Activated T-cell treated with anti-CD3 and anti-CD28 coated beads for 48 hours (primary cell): ENCODE data around the gene SEMA4D.
"Not testable (repeated sequence)": the region's sequence is repeated elsewhere in the genome, so short reads cannot be mapped to it uniquely, and the experiment has no call there.

Experiments
- DNase-seq: peaks from one replicate; pipeline ENCODE4 v3.0.0-alpha.2; 2020; ENCODE audit warnings: low read depth

The SEMA4D gene

GRCh38 chr9:89482056-89482851, 15.7 kb downstream of the SEMA4D start:
- DNase-seq: no peak

GRCh38 chr9:89481538-89481915, 16.4 kb downstream of the SEMA4D start:
- DNase-seq: no peak

- DNase-seq: no peak
Measured at GRCh38 chr9:89480825-89481537, 16.9 kb downstream of the SEMA4D start.

DNA sequence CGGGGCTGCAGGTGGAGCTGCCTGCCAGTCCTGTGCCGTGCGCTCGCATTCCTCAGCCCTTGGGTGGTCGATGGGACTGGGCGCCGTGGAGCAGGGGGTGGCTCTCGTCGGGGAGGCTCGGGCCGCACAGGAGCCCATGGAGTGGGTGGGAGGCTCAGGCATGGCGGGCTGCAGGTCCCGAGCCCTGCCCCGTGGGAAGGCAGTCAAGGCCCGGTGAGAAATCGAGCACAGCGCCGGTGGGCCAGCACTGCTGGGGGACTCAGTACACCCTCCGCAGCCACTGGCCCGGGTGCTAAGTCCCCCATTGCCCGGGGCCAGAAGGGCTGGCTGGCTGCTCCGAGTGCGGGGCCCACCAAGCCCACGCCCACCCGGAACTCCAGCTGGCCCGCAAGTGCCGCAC, 17.5 kb downstream of the SEMA4D start:
- not testable (repeated sequence) for DNase-seq

- not testable (repeated sequence) for DNase-seq
Measured at GRCh38 chr9:89479669-89480011, 18.3 kb downstream of the SEMA4D start.

DNA sequence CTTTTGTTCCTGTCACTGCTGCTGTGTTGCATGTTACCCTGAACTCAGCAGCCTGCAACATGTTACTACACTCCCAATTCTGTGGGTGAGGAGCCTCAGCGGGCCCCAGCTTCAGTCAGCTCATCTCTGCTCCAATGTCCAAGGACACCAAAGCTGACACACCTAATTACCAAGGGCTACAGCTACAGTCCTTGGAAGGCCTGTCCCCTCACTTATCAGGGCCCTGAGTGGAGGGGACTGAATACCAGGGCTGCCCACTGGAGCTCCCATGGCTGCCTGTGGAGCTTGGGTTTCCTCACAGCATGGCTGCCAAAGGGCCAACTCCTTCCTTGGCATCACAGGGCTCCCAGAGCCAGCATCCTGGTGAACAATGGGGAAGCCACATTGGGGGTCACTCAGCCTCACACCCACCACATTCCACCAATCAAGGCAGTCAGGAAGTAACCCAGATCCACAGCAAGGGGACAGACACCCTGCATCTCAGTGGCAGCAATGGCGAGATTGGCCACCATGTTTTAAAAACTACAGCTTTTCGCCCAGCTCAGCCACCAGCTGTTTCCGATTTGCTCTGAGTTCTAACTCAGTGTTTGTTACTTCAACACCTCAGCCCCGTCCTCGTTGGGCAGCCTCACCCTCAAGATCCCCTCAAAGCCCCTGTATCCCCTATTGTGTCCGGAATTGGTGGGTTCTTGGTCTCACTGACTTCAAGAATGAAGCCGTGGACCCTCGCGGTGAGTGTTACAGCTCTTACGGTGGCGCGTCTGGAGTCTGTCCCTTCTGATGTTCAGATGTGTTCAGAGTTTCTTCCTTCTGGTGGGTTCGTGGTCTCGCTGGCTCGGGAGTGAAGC, 18.9 kb downstream of the SEMA4D start:
- DNase-seq: no peak

DNA sequence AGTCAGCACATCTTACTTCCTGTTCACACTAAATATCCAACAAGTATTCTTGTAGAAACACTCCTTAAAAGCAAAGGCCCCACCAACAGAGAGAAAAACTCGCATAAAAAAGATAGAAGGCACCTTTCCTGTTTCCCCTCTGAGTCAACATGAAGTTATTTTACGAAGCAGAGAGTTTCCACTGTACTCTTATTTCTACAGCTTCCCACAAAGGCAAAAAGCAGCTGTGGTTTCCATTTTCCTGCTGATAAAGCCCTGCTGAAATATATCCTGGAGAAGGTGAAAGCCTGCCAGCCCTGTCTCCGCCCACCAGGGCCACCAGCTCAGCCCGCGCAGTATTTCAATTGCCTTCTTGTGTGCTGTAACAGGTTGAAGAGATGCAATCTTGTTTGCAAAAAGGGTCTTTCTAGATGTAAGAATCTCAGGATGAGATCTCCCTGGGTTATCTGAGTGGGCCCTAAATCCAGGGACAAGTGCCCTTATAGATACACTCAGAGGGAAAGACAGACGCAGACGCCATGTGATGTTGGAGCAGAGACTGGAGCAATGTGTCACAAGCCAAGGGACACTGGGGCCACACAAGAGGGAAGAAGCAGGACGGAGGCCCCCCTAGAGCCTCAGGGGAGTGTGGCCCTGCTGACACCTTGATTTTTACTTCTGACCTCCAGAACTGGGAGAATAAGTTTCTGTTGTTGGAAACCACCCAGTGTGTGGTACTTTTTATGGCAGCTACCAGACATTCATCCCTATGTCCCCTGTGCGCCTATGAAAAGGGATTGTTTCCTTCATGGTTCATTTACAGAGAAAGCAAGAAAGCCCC, 19.9 kb downstream of the SEMA4D start:
- DNase-seq: no peak

DNA sequence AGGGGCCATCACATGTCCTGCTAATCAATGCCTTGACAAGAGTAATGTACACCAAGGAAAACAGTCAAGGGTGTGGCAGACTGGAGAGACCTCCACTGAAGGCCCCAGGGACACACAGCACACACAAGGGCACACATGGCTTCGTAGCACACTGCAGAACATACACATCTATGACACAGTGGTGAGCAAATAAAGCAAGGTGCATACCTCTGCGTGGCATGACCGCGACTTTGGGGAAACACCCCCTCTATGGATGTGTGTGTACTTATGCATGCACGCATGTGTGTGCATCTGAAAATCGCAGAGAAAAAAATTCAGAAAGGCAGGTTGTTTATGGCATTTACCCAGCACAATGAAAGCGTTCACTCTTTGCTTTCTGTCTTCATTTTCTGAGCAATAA, 20.5 kb downstream of the SEMA4D start:
- DNase-seq: no peak

DNA sequence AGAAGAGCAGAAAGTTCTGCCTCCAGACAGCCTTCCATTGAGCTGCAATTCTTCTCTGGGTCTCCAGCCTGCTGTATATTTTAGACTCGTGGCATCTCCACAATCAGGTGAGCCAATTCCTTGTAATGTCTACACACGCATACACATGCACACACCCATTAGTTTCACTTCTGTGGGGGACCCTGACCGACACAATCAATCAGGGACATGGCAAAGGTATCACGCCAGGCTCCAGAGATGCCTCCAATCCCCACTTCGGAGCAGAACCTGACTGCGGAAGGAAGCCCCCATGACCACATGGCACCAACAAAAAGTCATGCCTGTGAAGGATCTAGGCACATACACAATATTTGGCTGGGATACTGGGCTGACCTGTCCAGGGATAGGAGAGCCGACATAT, 21.4 kb downstream of the SEMA4D start:
- no peak for DNase-seq

- no peak for DNase-seq
Measured at GRCh38 chr9:89475891-89476440, 21.9 kb downstream of the SEMA4D start.

DNA sequence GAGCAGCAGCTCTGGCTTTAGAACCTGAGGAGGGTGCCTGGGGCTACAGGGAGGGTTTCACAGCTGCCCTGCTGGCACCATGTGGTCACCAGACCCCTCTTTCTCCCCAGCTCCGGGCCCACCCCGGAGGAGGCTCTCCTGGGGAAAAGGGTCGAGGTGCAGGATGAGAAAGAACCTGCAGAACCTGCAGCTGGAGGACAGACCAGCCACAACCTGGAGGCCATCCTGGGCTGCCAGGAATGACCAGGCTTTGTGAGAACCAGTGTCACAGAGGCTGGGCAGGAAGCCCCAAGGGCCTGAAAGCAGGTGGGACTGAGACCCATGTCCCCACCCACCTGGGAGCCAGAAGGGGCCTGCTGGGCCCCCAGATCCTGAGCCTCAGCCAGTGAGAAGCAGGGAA, 23.0 kb downstream of the SEMA4D start:
- no peak for DNase-seq

DNA sequence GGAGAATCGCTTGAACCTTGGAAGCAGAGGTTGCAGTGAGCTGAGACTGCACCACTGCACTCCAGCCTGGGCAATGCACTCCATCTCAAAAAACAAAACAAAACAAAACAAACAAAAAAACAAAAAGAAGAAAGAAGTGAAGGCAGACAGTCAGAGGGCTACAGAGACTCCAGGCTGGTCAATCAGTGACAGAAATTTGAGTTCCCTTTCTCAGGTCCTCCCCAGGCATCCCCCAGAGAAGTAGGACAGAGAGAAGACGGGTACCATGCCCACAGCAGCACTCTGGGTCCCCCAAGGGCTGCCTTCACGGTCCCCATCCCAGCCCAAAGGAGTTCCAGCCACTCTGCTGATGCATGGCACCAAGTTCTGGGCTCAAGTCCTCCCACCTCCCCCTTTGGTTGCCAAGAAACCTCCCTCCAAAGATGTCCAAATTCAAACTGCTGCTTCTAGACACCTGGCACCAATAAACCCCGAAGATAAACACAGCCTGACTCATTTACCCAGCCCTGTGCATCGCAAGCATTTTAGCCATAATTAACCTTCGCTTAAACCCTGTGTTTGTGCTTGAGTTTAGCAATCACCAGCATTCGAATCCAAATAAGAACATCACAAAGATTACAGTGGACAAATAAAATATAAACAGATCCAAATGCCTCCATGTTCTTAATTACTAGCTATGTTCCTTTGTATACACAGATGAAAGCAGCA, 24.0 kb downstream of the SEMA4D start:
- no peak for DNase-seq

DNA sequence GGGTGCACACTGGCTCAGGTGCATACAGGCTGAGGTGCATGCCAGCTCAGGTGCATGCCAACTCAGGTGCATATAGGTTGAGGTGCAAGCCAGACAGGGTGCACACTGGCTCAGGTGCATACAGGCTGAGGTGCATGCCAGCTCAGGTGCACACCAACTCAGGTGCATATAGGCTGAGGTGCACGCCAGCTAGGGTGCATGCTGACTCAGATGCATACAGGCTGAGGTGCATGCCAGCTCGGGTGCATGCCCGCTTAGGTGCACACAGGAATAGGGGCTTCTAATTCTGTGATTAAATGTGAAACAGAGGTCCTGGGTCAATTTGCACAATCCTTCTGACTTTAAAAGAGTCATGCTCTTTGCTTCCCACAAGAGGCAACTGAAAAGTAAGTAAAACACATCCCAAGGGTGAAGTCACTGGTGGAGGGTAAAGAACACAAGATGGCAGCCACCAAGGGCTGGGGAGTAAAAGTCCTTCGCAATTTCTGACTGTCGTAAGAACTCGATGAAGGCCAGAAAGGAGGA, 26.1 kb downstream of the SEMA4D start:
- not testable (repeated sequence) for DNase-seq

DNA sequence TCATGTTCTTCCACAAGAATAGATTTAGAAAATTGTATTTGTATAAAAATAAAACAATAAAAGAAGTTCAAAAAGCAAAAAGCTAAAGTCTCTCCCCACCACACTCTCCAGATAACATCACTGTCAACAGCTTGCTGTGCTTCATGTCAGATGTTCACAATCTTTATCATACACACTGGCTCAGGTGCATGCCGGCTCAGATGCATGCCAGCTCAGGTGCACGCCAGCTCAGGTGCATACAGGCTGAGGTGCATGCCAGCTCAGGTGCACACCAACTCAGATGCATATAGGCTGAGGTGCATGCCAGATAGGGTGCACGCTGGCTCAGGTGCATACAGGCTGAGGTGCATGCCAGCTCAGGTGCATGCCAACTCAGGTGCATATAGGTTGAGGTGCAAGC, 26.5 kb downstream of the SEMA4D start:
- DNase-seq: no peak

GRCh38 chr9:89470224-89470839, 27.6 kb downstream of the SEMA4D start:
- DNase-seq: no peak

- no peak for DNase-seq
Measured at GRCh38 chr9:89469003-89469402, 28.9 kb downstream of the SEMA4D start.

- DNase-seq: no peak
Measured at GRCh38 chr9:89468281-89468960, 29.5 kb downstream of the SEMA4D start.

DNA sequence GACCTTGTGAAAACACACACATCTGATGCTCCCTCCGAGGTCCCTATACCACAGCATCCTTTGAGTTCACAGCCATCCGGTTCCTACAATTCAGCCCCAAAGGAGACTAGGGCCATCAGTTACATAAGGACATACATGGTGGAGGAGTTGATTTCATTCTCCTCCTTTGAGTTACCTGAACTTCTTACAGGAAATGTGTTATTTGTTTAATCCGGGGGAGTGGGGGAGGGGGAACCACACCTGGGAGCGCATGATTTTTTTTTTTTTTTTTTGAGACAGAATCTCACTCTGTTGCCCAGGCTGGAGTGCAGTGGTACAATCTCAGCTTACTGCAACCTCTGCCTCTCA, 30.7 kb downstream of the SEMA4D start:
- no peak for DNase-seq

DNA sequence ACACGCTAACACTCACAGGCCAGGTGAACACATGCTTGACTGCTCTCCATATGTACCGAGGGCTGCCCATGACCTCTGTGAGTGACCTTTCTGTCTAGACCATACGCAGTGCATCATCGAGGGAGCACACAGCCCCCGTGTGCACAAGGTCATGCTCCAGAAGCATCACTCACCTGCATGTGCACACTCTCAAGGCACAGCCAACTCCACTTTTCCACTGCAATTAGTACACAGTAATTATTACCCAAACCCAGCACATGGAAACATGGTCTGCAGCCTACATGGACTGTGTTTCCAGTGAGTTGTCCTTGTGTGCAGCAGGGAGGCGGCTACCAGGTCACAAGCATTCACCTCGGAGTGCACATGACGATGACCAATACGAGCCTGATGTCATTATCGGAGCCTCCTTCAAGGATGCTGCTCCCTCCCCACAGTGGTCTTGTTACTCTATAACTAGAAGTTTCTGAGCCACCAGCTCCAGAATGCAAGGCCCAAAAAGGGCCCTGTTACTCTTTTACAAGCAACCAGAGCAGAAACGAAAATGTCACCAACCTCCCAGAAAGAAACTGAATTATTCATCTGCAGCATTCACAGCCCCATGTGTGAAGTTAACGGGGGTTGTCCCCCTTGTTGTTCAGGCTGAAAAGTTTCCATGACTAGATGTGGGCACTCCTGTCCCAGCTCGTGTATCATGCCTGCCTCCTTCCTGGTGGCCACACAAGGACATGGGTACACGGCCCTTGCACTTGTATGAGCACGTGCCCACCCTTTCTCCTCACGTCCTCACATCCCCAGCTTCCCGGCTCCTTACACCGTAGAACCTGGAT, 31.2 kb downstream of the SEMA4D start:
- DNase-seq: no peak
